ENCODE results near the gene DRGX.

DNA sequence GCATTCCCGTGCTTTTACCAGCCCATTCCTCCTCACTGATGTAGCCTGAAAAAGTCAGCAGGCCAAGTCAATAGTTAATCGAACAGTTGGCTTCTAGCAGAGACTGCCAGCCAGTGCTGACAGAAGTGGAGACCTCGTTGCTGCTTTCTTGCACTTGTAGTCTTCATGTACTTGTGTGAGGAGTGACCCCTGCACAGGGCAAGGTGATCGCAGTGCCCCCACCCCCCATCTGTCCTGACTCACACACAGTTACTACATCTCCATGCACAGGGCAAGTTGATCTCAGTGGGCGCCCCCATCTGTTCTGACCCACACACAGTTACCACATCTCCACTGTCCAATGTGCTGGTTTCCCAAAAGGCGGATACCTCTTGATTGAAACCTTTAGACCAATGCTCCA lies 62.7 kb downstream of the DRGX start:
- TF ChIP-seq NR2C2 (CRISPR knock-in tag; IDR thresholded peaks at IDR 0.05; ENCODE audit: borderline replicate concordance) (no peak), KAT7 (CRISPR knock-in tag; IDR thresholded peaks at IDR 0.05; ENCODE audit: borderline replicate concordance) (no peak), TARDBP (CRISPR knock-in tag; IDR thresholded peaks at IDR 0.05) (no peak), ZNF589 (CRISPR knock-in tag; conservative IDR thresholded peaks at IDR 0.05) (no peak), TAF1 (CRISPR knock-in tag; IDR thresholded peaks at IDR 0.05) (no peak)
- TF ChIP-seq, protein P1, sequence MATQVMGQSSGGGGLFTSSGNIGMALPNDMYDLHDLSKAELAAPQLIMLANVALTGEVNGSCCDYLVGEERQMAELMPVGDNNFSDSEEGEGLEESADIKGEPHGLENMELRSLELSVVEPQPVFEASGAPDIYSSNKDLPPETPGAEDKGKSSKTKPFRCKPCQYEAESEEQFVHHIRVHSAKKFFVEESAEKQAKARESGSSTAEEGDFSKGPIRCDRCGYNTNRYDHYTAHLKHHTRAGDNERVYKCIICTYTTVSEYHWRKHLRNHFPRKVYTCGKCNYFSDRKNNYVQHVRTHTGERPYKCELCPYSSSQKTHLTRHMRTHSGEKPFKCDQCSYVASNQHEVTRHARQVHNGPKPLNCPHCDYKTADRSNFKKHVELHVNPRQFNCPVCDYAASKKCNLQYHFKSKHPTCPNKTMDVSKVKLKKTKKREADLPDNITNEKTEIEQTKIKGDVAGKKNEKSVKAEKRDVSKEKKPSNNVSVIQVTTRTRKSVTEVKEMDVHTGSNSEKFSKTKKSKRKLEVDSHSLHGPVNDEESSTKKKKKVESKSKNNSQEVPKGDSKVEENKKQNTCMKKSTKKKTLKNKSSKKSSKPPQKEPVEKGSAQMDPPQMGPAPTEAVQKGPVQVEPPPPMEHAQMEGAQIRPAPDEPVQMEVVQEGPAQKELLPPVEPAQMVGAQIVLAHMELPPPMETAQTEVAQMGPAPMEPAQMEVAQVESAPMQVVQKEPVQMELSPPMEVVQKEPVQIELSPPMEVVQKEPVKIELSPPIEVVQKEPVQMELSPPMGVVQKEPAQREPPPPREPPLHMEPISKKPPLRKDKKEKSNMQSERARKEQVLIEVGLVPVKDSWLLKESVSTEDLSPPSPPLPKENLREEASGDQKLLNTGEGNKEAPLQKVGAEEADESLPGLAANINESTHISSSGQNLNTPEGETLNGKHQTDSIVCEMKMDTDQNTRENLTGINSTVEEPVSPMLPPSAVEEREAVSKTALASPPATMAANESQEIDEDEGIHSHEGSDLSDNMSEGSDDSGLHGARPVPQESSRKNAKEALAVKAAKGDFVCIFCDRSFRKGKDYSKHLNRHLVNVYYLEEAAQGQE (IDR thresholded peaks at IDR 0.05; ENCODE audit: borderline replicate concordance in 1 of 2, low read depth in 1 of 2, low read length in 2 of 2) = no peak

All from HepG2 (cell line).